Neural progenitor cell (in vitro differentiated cells): ENCODE measurements around the gene CDK5.

Experiments used
- CTCF ChIP-seq: fragments of 200-600 bp; sonication (generic); IDR thresholded peaks from 2 replicates; pipeline ENCODE4 v1.5.1; 2017; ENCODE audit warnings: antibody characterized with exemption, mild to moderate bottlenecking
- EZH2 ChIP-seq: fragments of 200-600 bp; sonication (generic); IDR thresholded peaks from 2 replicates; pipeline ENCODE4 v1.6.1; 2017; ENCODE audit warnings: antibody characterized with exemption, mild to moderate bottlenecking, moderate library complexity

- no peak for TF ChIP-seq CTCF
- TF ChIP-seq EZH2, result no peak
Observed at GRCh38 chr7:151062111-151062398, 4.4 kb upstream of the CDK5 start.
